ENCODE data around the gene CBFA2T3.

The CBFA2T3 gene

GRCh38 chr16:88983165-88983564, 6.2 kb upstream of the CBFA2T3 start:
- no peak for TF ChIP-seq CTCF (IDR thresholded peaks at IDR 0.05; ENCODE audit: extremely low read depth, missing control alignments)
- peak; percentile 70 for DNase-seq (ENCODE audit: low spot score)

- no peak for DNase-seq (ENCODE audit: low spot score)
- TF ChIP-seq CTCF (IDR thresholded peaks at IDR 0.05; ENCODE audit: extremely low read depth, missing control alignments), result no peak
Observed at GRCh38 chr16:88982286-88983084, 5.5 kb upstream of the CBFA2T3 start.

- no peak for TF ChIP-seq CTCF (IDR thresholded peaks at IDR 0.05; ENCODE audit: extremely low read depth, missing control alignments)
- no peak for DNase-seq (ENCODE audit: low spot score)
Observed at GRCh38 chr16:88979353-88980015, 2.5 kb upstream of the CBFA2T3 start.

GRCh38 chr16:88978608-88979346, 1.8 kb upstream of the CBFA2T3 start:
- TF ChIP-seq CTCF (IDR thresholded peaks at IDR 0.05; ENCODE audit: extremely low read depth, missing control alignments), result no peak
- DNase-seq (ENCODE audit: low spot score), result peak; percentile 86

GRCh38 chr16:88977812-88978607, 1.0 kb upstream of the CBFA2T3 start:
- TF ChIP-seq CTCF (IDR thresholded peaks at IDR 0.05; ENCODE audit: extremely low read depth, missing control alignments), result no peak
- DNase-seq (ENCODE audit: low spot score), result no peak

GRCh38 chr16:88976366-88977017, 515 bp downstream of the CBFA2T3 start:
- no peak for DNase-seq (ENCODE audit: low spot score)
- TF ChIP-seq CTCF (IDR thresholded peaks at IDR 0.05; ENCODE audit: extremely low read depth, missing control alignments), result no peak

All from GM20000 (cell line).